ENCODE data around the gene KCNV2.
"Not testable (repeated sequence)": the region's sequence is repeated elsewhere in the genome, so short reads cannot be mapped to it uniquely, and the experiment has no call there.

DNA sequence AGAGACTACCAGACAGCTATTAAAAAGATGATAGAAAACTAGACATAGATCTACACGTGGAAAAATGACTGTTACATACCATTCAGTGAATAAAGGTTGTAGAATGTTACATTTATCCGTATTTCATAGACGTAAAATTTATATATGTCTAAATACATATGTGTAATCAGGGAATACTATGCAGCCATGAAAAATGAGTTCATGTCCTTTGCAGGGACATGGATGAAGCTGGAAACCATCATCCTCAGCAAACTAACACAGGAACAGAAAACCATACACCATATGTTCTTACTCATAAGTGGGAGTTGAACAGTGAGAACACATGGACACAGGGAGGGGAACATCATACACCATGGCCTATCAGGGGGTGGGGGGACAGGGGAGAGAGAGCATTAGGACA lies 10.1 kb upstream of the KCNV2 start:
- TF ChIP-seq, protein P1, sequence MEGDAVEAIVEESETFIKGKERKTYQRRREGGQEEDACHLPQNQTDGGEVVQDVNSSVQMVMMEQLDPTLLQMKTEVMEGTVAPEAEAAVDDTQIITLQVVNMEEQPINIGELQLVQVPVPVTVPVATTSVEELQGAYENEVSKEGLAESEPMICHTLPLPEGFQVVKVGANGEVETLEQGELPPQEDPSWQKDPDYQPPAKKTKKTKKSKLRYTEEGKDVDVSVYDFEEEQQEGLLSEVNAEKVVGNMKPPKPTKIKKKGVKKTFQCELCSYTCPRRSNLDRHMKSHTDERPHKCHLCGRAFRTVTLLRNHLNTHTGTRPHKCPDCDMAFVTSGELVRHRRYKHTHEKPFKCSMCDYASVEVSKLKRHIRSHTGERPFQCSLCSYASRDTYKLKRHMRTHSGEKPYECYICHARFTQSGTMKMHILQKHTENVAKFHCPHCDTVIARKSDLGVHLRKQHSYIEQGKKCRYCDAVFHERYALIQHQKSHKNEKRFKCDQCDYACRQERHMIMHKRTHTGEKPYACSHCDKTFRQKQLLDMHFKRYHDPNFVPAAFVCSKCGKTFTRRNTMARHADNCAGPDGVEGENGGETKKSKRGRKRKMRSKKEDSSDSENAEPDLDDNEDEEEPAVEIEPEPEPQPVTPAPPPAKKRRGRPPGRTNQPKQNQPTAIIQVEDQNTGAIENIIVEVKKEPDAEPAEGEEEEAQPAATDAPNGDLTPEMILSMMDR (IDR thresholded peaks at IDR 0.05) = not testable (repeated sequence)
- not testable (repeated sequence) for TF ChIP-seq POLR2A (IDR thresholded peaks at IDR 0.05)

All from sigmoid colon (tissue), 3 donors.